ENCODE results near the gene MAPKAP1.

DNA sequence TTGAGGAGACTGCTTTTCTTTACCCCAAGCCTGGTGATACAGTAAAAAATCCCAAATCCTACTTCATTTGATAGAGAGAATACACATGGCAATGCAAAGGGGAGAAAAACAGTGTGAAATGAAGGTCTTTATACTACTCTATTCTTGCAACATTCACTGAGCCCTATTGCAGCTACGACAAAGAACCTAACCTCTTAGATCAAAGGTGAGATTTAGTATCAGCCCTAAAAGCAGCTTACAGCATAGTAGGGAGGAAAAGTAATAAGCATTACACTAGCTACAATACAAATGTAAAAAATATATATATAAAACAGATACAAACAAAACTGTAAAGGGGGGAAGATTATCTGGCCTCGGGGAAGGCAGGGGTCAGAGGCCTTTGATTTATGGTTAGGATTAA is 147.1 kb downstream of the MAPKAP1 start:
- TF ChIP-seq, protein P1, sequence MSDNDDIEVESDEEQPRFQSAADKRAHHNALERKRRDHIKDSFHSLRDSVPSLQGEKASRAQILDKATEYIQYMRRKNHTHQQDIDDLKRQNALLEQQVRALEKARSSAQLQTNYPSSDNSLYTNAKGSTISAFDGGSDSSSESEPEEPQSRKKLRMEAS (IDR thresholded peaks at IDR 0.05) = no peak
- no peak for TF ChIP-seq TAF1 (IDR thresholded peaks at IDR 0.05; ENCODE audit: low read depth)
- no peak for TF ChIP-seq EP300 (IDR thresholded peaks at IDR 0.05; ENCODE audit: borderline replicate concordance)
- no peak for TF ChIP-seq RAD21 (IDR thresholded peaks at IDR 0.05; ENCODE audit: low read depth)
- TF ChIP-seq YY1 (IDR thresholded peaks at IDR 0.05; ENCODE audit: low read depth) = no peak
